ENCODE results near the gene MNT. TPM values are rescaled to one million over a fixed set of nuclear protein-coding genes. Genes with fewer than 3 reads are reported as not detected.

Gene MNT
- polyA plus RNA-seq, 2 of the 4 experiments (the other 2 are of a cell fraction), result 4.5 to 25.9 TPM

DNA sequence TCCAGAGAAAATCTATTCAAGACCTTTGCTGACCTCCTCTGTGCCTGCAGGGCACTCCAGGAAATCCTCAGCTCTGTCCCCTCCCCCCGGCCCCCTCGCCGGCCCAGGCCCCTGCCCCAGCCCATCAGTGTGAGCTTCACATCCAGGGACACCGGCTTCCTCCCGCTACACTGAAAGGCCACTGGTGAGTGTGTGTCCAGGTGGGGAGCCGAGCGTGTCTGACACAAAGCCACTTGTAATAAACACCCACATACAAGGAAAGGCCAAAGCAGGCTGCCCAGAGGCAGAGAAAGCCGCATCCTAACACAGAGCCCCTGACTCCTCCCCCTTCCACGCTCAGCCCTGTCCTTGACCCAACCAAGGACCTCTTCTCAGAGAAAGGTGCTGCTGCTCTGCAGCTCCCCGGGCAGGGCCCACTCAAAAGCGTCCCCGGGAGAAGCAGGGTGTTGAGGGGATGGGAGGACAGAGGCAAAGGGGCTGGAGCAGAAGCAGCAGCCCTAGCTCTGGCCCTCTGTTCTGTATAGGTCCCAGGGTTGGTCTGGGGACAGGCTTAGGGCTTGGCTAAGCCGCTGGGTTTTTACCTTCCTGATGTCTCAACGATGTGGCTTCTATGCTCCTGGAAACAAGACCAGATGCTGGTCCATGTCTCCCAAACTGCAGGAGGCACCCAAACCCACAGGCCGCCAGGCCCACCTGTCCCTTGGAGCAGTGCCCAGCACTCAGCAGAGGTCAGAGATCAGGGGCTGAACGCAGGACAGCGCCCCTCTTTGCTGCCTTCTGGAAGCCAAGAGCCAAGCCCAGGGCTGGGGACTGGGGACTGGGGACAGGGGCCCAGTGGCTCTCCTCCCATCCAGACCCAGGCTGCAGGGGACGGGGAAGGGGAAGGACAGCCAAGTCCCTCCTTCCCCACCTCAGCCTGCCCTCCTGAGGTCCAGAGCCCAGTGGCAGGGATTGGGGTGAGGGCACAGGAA lies 15.3 kb downstream of the MNT start:
- DNase-seq (ENCODE audit: low read depth in 1 of 2, low spot score in 1 of 2) (no peak), ATAC-seq (peak in 1 of 2 experiments; percentile 2; a peak in 2 of 6 replicates), FAIRE-seq (no peak)
- H3K9me3 ChIP-seq, result no peaks in the 10 kb centered on the region
- H3K27ac ChIP-seq, result peak overlapping the region in 1 of 2 experiments; percentile 23; a peak in 1 of 6 replicates
- H3K4me3 ChIP-seq, result no peak overlapping the region
- peaks cover 9% of the 10 kb centered on the region; the same call in 2 of the 3 replicates for H3K4me1 ChIP-seq
- 84% methylated on average over 17 of the region's 18 CpGs for WGBS (ENCODE audit: missing lambda C conversion rate)
- ChIA-PET CTCF (interaction anchor here (0.9 to 24.9 kb wide), 6 partner anchors 8 to 33 kb away, joined by 3 to 1099 read pairs (median 8); partner anchors contain the start of gene MNT), POLR2A (no interaction called here)
- TF ChIP-seq POLR2A (IDR thresholded peaks at IDR 0.05; ENCODE audit: low read length) (no peak), NR3C1 (IDR thresholded peaks at IDR 0.05) (no peak), HOXB13 (CRISPR knock-in tag; IDR thresholded peaks at IDR 0.05; ENCODE audit: low read depth) (no peak), ZSCAN20 (CRISPR knock-in tag; IDR thresholded peaks at IDR 0.05) (no peak), RARB (CRISPR knock-in tag; IDR thresholded peaks at IDR 0.05) (no peak), EHF (CRISPR knock-in tag; IDR thresholded peaks at IDR 0.05) (no peak), FOSB (CRISPR knock-in tag; IDR thresholded peaks at IDR 0.05) (no peak), SMC3 (IDR thresholded peaks at IDR 0.05) (no peak), RCOR1 (IDR thresholded peaks at IDR 0.05; ENCODE audit: low read depth, low read length) (no peak), POLR2AphosphoS2 (conservative IDR thresholded peaks at IDR 0.05; ENCODE audit: low read length) (no peak), FOXS1 (CRISPR knock-in tag; IDR thresholded peaks at IDR 0.05) (no peak), KDM1A (IDR thresholded peaks at IDR 0.05; ENCODE audit: low read depth) (no peak)
- TF ChIP-seq, protein P1, sequence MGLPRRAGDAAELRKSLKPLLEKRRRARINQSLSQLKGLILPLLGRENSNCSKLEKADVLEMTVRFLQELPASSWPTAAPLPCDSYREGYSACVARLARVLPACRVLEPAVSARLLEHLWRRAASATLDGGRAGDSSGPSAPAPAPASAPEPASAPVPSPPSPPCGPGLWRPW (IDR thresholded peaks at IDR 0.05), result no peak
- TF ChIP-seq, protein P2, sequence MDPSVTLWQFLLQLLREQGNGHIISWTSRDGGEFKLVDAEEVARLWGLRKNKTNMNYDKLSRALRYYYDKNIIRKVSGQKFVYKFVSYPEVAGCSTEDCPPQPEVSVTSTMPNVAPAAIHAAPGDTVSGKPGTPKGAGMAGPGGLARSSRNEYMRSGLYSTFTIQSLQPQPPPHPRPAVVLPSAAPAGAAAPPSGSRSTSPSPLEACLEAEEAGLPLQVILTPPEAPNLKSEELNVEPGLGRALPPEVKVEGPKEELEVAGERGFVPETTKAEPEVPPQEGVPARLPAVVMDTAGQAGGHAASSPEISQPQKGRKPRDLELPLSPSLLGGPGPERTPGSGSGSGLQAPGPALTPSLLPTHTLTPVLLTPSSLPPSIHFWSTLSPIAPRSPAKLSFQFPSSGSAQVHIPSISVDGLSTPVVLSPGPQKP (IDR thresholded peaks at IDR 0.05; ENCODE audit: low read depth, low read length), result no peak
- TF ChIP-seq, protein P3, sequence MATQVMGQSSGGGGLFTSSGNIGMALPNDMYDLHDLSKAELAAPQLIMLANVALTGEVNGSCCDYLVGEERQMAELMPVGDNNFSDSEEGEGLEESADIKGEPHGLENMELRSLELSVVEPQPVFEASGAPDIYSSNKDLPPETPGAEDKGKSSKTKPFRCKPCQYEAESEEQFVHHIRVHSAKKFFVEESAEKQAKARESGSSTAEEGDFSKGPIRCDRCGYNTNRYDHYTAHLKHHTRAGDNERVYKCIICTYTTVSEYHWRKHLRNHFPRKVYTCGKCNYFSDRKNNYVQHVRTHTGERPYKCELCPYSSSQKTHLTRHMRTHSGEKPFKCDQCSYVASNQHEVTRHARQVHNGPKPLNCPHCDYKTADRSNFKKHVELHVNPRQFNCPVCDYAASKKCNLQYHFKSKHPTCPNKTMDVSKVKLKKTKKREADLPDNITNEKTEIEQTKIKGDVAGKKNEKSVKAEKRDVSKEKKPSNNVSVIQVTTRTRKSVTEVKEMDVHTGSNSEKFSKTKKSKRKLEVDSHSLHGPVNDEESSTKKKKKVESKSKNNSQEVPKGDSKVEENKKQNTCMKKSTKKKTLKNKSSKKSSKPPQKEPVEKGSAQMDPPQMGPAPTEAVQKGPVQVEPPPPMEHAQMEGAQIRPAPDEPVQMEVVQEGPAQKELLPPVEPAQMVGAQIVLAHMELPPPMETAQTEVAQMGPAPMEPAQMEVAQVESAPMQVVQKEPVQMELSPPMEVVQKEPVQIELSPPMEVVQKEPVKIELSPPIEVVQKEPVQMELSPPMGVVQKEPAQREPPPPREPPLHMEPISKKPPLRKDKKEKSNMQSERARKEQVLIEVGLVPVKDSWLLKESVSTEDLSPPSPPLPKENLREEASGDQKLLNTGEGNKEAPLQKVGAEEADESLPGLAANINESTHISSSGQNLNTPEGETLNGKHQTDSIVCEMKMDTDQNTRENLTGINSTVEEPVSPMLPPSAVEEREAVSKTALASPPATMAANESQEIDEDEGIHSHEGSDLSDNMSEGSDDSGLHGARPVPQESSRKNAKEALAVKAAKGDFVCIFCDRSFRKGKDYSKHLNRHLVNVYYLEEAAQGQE (IDR thresholded peaks at IDR 0.05), result no peak
- TF ChIP-seq, protein P4, sequence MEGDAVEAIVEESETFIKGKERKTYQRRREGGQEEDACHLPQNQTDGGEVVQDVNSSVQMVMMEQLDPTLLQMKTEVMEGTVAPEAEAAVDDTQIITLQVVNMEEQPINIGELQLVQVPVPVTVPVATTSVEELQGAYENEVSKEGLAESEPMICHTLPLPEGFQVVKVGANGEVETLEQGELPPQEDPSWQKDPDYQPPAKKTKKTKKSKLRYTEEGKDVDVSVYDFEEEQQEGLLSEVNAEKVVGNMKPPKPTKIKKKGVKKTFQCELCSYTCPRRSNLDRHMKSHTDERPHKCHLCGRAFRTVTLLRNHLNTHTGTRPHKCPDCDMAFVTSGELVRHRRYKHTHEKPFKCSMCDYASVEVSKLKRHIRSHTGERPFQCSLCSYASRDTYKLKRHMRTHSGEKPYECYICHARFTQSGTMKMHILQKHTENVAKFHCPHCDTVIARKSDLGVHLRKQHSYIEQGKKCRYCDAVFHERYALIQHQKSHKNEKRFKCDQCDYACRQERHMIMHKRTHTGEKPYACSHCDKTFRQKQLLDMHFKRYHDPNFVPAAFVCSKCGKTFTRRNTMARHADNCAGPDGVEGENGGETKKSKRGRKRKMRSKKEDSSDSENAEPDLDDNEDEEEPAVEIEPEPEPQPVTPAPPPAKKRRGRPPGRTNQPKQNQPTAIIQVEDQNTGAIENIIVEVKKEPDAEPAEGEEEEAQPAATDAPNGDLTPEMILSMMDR (IDR thresholded peaks at IDR 0.05), result no peak
- TF ChIP-seq, protein P5, sequence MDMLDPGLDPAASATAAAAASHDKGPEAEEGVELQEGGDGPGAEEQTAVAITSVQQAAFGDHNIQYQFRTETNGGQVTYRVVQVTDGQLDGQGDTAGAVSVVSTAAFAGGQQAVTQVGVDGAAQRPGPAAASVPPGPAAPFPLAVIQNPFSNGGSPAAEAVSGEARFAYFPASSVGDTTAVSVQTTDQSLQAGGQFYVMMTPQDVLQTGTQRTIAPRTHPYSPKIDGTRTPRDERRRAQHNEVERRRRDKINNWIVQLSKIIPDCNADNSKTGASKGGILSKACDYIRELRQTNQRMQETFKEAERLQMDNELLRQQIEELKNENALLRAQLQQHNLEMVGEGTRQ (IDR thresholded peaks at IDR 0.05), result no peak
- no peak overlapping the region for H3K4me2 ChIP-seq
